SK-N-SH (cell line): ENCODE results near the gene ADCY4. TPM values are rescaled to one million over a fixed set of nuclear protein-coding genes. Genes with fewer than 3 reads are reported as not detected.

Experiments
- CTCF ChIA-PET: fragments of 300-600, 350-600 bp; formaldehyde crosslinking; extraction: SDS; loops from one replicate; lab custom pipeline; 2021; lab: Yijun Ruan, JAX
- POLR2A ChIA-PET: fragments of 350-600 bp; sonication (Branson Sonifier 250); formaldehyde crosslinking; extraction: SDS; loops from one replicate; lab custom pipeline; 2020; ENCODE audit warnings: antibody characterized with exemption, inconsistent platforms; lab: Yijun Ruan, JAX
- DNase-seq: peaks from one replicate; pipeline ENCODE4 v3.0.0; 2012
- H2AFZ ChIP-seq: fragments of 200-600 bp; sonication (generic); 2 replicates; pipeline ENCODE4 v1.8.1; 2016; ENCODE audit warnings: antibody characterized with exemption, mild to moderate bottlenecking, low read depth
- H3F3A ChIP-seq: fragments of 200-600 bp; sonication (generic); replicated peaks from 2 replicates; pipeline ENCODE3; 2016; ENCODE audit warnings: antibody characterized with exemption, mild to moderate bottlenecking; ENCODE audit not compliant: insufficient read depth
- H3K27ac ChIP-seq, 2 experiments: fragments of 200-500 bp in 1 of 2; fragments of 200-600 bp in 1 of 2; sonication (Bioruptor generic) in 1 of 2; sonication (generic), shearing (Covaris generic) in 1 of 2; 2 replicates each; pipeline versions ENCODE4 v1.5.1 to v1.6.1; 2014 to 2016; ENCODE audit warnings: low read depth in 2 of 2, inconsistent platforms in 1 of 2, low read length in 1 of 2, mild to moderate bottlenecking in 1 of 2, mixed read lengths in 1 of 2
- H3K27me3 ChIP-seq: fragments of 200-600 bp; sonication (generic), shearing (Covaris generic); 2 replicates; pipeline ENCODE4 v1.6.1; 2016; ENCODE audit warnings: mixed run types; ENCODE audit not compliant: insufficient read depth
- H3K36me3 ChIP-seq, 2 experiments: fragments of 200-500 bp in 1 of 2; fragments of 200-600 bp in 1 of 2; sonication (Bioruptor generic) in 1 of 2; sonication (generic) in 1 of 2; replicated peaks in 1 of 2; 2 replicates each; pipeline versions ENCODE3 to v1.5.1; 2014 to 2016; ENCODE audit warnings: low read length in 1 of 2, mild to moderate bottlenecking in 1 of 2; ENCODE audit not compliant: insufficient read depth in 2 of 2, control insufficient read depth in 1 of 2
- H3K4me1 ChIP-seq, 2 experiments: fragments of 200-500 bp in 1 of 2; fragments of 200-600 bp in 1 of 2; sonication (Bioruptor generic) in 1 of 2; sonication (generic), shearing (Covaris generic) in 1 of 2; 2 replicates each; pipeline versions ENCODE4 v1.5.1 to v1.6.1; 2014 to 2016; ENCODE audit warnings: low read depth in 1 of 2, low read length in 1 of 2, mixed run types in 1 of 2; ENCODE audit not compliant: insufficient read depth in 2 of 2, control insufficient read depth in 1 of 2
- H3K4me2 ChIP-seq: fragments of 200-600 bp; sonication (generic), shearing (Covaris generic); 2 replicates; pipeline ENCODE4 v1.6.1; 2017; ENCODE audit warnings: mixed run types
- H3K4me3 ChIP-seq, 2 experiments: fragments of 200-500 bp in 1 of 2; fragments of 200-600 bp in 1 of 2; sonication (Bioruptor generic) in 1 of 2; sonication (generic), shearing (Covaris generic) in 1 of 2; 2 replicates each; pipeline versions ENCODE4 v1.5.1 to v1.8.1; 2014 to 2016; ENCODE audit warnings: low read depth in 2 of 2, inconsistent platforms in 1 of 2, low read length in 1 of 2, mild to moderate bottlenecking in 1 of 2, mixed read lengths in 1 of 2, moderate library complexity in 1 of 2
- H3K79me2 ChIP-seq: fragments of 200-600 bp; sonication (generic); 2 replicates; pipeline ENCODE4 v1.8.1; 2017; ENCODE audit warnings: mild to moderate bottlenecking; ENCODE audit not compliant: insufficient read depth
- H3K9ac ChIP-seq: fragments of 200-600 bp; sonication (generic); 2 replicates; pipeline ENCODE4 v1.6.1; 2017; ENCODE audit warnings: mixed run types
- H3K9me2 ChIP-seq: fragments of 200-600 bp; sonication (generic); 2 replicates; pipeline ENCODE4 v1.6.1; 2017; ENCODE audit warnings: mixed run types
- H3K9me3 ChIP-seq: fragments of 200-600 bp; sonication (generic); 2 replicates; pipeline ENCODE4 v1.6.1; 2017; ENCODE audit warnings: mixed run types, mild to moderate bottlenecking, moderate library complexity
- H4K20me1 ChIP-seq: fragments of 200-600 bp; sonication (generic); 2 replicates; pipeline ENCODE4 v1.6.1; 2017; ENCODE audit warnings: mild to moderate bottlenecking, mixed run types; ENCODE audit not compliant: insufficient read depth
- CHD2 ChIP-seq: fragments of 150-350 bp; IDR thresholded peaks from 2 replicates; pipeline ENCODE4 v1.6.1; 2018; ENCODE audit warnings: low read length; ENCODE audit not compliant: partially characterized antibody
- FOSL2 ChIP-seq: IDR thresholded peaks from 2 replicates; pipeline ENCODE4 v1.4.0; 2012; ENCODE audit warnings: low read depth, mild to moderate bottlenecking, moderate library complexity, borderline replicate concordance
- FOXJ3 ChIP-seq: sonication (generic); formaldehyde crosslinking; IDR thresholded peaks from 2 replicates; pipeline ENCODE4 v1.5.1; 2020; ENCODE audit warnings: mild to moderate bottlenecking, missing genetic modification reagents
- GATA2 ChIP-seq: sonication (generic); formaldehyde crosslinking; IDR thresholded peaks from 2 replicates; pipeline ENCODE4 v1.5.0; 2020; ENCODE audit warnings: mild to moderate bottlenecking, missing genetic modification reagents
- JUND ChIP-seq: IDR thresholded peaks from 2 replicates; pipeline ENCODE4 v1.4.0; 2012
- MEF2A ChIP-seq: IDR thresholded peaks from 2 replicates; pipeline ENCODE4 v1.4.0; 2012; ENCODE audit warnings: low read depth, borderline replicate concordance
- NFIC ChIP-seq: IDR thresholded peaks from 2 replicates; pipeline ENCODE4 v1.4.0; 2012; ENCODE audit warnings: borderline replicate concordance
- NRF1 ChIP-seq: IDR thresholded peaks from 2 replicates; pipeline ENCODE4 v1.6.1; 2012; ENCODE audit warnings: low read depth, mild to moderate bottlenecking, low read length
- POLR2AphosphoS5 ChIP-seq: IDR thresholded peaks from 2 replicates; pipeline ENCODE4 v1.6.1; 2012; ENCODE audit warnings: low read depth, low read length
- RAD21 ChIP-seq: IDR thresholded peaks from 2 replicates; pipeline ENCODE4 v1.6.1; 2012; ENCODE audit warnings: mild to moderate bottlenecking, low read length
- RFX5 ChIP-seq: IDR thresholded peaks from 2 replicates; pipeline ENCODE4 v1.6.1; 2012; ENCODE audit warnings: mild to moderate bottlenecking, improper control_type of control experiment, low read length
- RXRA ChIP-seq: IDR thresholded peaks from 2 replicates; pipeline ENCODE4 v1.4.0; 2012; ENCODE audit warnings: low read depth, mild to moderate bottlenecking, borderline replicate concordance
- SIN3A ChIP-seq: IDR thresholded peaks from 2 replicates; pipeline ENCODE4 v1.6.1; 2012; ENCODE audit warnings: low read depth, mild to moderate bottlenecking, low read length, moderate library complexity, borderline replicate concordance
- SMC3 ChIP-seq: IDR thresholded peaks from 2 replicates; pipeline ENCODE4 v1.6.1; 2012; ENCODE audit warnings: low read depth, low read length, improper control_type of control experiment
- TEAD4 ChIP-seq: IDR thresholded peaks from 2 replicates; pipeline ENCODE4 v1.4.0; 2012; ENCODE audit warnings: mild to moderate bottlenecking, borderline replicate concordance; ENCODE audit not compliant: insufficient read depth
- WGBS: methylation state at CpG from one replicate; pipeline ENCODE4 v1.1.6; 2017; ENCODE audit warnings: low lambda C conversion rate; 5-methylcytosine and 5-hydroxymethylcytosine counted together
- polyA plus RNA-seq, 3 experiments: library from polyadenylated mRNA; depleted of rRNA; stranded (reverse); fragments of >200 nt; gene quantifications; 2 replicates each; pipeline ENCODE4 v1.2.3, GENCODE V29; 2012
- TF ChIP-seq, protein P1 (sequence below): IDR thresholded peaks from 2 replicates; pipeline ENCODE4 v1.6.1; 2012; ENCODE audit warnings: mild to moderate bottlenecking, low read depth, low read length, moderate library complexity
- TF ChIP-seq, protein P2 (sequence below): IDR thresholded peaks from 2 replicates; pipeline ENCODE4 v1.4.0; 2012; ENCODE audit warnings: low read depth
- TF ChIP-seq, protein P3 (sequence below): fragments of 150-350 bp; IDR thresholded peaks from 2 replicates; pipeline ENCODE4 v1.6.1; 2017; ENCODE audit warnings: antibody characterized with exemption, low read length, low read depth, borderline replicate concordance
- TF ChIP-seq, protein P4 (sequence below): IDR thresholded peaks from 2 replicates; pipeline ENCODE4 v1.4.0; 2012; ENCODE audit warnings: low read depth, borderline replicate concordance
- TF ChIP-seq, protein P5 (sequence below): IDR thresholded peaks from 2 replicates; pipeline ENCODE4 v1.4.0; 2012; ENCODE audit warnings: low read depth, borderline replicate concordance

ADCY4 gene
- polyA plus RNA-seq, 1 of the 3 experiments (the other 2 are of a cell fraction) = 0.08 TPM

DNA sequence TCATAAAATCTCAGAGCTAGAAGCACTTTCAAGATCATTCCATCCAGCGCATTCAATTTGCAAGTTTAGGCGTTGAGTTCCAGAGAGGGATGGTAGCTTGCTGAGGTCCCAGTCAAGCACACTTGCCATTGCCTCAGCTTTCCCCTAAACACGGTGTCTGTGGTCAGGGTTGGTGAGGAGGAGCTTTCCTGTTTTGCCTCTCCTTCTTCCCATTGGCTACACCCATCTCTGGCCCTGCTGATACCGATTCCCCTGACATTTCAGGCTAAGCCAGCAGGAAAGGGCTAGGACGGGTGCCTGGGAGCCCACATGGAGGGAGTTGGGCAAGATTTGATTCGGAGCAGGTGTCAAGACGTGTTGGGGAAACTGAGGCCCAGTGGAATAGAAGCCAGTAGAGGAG is 42.3 kb upstream of the ADCY4 start:
- TF ChIP-seq FOXJ3 (no peak), RAD21 (no peak), CHD2 (no peak), FOSL2 (no peak), MEF2A (no peak), GATA2 (CRISPR knock-in tag) (no peak), RXRA (no peak)
- CTCF ChIA-PET = interaction anchor here (0.9 to 2.4 kb wide), 4 partner anchors 8 to 54 kb away, joined by 4 to 16 read pairs (median 7); partner anchors contain the start of gene NFATC4

DNA sequence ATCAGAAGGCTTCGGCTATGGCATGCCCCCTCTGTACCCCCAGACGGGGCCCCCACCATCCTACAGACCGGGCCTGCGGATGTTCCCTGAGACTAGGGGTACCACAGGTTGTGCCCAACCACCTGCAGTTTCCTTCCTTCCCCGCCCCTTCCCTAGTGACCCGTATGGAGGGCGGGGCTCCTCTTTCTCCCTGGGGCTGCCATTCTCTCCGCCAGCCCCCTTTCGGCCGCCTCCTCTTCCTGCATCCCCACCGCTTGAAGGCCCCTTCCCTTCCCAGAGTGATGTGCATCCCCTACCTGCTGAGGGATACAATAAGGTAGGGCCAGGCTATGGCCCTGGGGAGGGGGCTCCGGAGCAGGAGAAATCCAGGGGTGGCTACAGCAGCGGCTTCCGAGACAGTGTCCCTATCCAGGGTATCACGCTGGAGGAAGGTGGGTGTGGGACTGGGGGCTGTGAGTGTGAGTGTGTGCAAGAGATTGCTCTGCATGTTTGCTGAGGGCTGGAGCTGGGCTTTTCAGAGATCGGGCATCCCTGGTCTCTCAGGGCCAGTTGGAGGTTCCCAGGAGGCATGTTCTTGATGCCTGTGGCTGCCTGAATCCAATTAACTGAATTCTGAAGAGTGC is 41.7 kb upstream of the ADCY4 start:
- H3K79me2 ChIP-seq = no peaks in the 10 kb centered on the region
- H3K36me3 ChIP-seq = peaks cover 0 to 26% of the 10 kb centered on the region in 2 experiments
- H3K9ac ChIP-seq = no peak overlapping the region
- 95% methylated on average over 12 of the region's 16 CpGs for WGBS
- no peak overlapping the region for H3K27ac ChIP-seq
- H4K20me1 ChIP-seq = no peaks in the 10 kb centered on the region
- no peaks in the 10 kb centered on the region for H3K9me2 ChIP-seq
- no peak overlapping the region for H2AFZ ChIP-seq
- no peaks in the 10 kb centered on the region for H3F3A ChIP-seq
- CTCF ChIA-PET = interaction anchor here (2.1 to 3.2 kb wide), 2 partner anchors 11 to 55 kb away, joined by 9 to 13 read pairs; no protein-coding TSS in a partner anchor
- H3K4me3 ChIP-seq = no peak overlapping the region
- DNase-seq = no peak
- peaks cover 0 to 17% of the 10 kb centered on the region in 2 experiments; a peak in 1 of 4 replicates for H3K4me1 ChIP-seq
- POLR2A ChIA-PET = no interaction called here
- H3K9me3 ChIP-seq = no peaks in the 10 kb centered on the region
- no peaks in the 10 kb centered on the region for H3K27me3 ChIP-seq
- no peak overlapping the region for H3K4me2 ChIP-seq
- TF ChIP-seq, protein P1, sequence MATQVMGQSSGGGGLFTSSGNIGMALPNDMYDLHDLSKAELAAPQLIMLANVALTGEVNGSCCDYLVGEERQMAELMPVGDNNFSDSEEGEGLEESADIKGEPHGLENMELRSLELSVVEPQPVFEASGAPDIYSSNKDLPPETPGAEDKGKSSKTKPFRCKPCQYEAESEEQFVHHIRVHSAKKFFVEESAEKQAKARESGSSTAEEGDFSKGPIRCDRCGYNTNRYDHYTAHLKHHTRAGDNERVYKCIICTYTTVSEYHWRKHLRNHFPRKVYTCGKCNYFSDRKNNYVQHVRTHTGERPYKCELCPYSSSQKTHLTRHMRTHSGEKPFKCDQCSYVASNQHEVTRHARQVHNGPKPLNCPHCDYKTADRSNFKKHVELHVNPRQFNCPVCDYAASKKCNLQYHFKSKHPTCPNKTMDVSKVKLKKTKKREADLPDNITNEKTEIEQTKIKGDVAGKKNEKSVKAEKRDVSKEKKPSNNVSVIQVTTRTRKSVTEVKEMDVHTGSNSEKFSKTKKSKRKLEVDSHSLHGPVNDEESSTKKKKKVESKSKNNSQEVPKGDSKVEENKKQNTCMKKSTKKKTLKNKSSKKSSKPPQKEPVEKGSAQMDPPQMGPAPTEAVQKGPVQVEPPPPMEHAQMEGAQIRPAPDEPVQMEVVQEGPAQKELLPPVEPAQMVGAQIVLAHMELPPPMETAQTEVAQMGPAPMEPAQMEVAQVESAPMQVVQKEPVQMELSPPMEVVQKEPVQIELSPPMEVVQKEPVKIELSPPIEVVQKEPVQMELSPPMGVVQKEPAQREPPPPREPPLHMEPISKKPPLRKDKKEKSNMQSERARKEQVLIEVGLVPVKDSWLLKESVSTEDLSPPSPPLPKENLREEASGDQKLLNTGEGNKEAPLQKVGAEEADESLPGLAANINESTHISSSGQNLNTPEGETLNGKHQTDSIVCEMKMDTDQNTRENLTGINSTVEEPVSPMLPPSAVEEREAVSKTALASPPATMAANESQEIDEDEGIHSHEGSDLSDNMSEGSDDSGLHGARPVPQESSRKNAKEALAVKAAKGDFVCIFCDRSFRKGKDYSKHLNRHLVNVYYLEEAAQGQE = no peak
- TF ChIP-seq NRF1 (no peak), SIN3A (no peak), TEAD4 (no peak), POLR2AphosphoS5 (no peak), RFX5 (no peak), CHD2 (no peak), SMC3 (no peak), JUND (no peak), NFIC (no peak), GATA2 (CRISPR knock-in tag) (no peak), FOSL2 (no peak)
- TF ChIP-seq, protein P2, sequence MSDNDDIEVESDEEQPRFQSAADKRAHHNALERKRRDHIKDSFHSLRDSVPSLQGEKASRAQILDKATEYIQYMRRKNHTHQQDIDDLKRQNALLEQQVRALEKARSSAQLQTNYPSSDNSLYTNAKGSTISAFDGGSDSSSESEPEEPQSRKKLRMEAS = no peak
- TF ChIP-seq, protein P3, sequence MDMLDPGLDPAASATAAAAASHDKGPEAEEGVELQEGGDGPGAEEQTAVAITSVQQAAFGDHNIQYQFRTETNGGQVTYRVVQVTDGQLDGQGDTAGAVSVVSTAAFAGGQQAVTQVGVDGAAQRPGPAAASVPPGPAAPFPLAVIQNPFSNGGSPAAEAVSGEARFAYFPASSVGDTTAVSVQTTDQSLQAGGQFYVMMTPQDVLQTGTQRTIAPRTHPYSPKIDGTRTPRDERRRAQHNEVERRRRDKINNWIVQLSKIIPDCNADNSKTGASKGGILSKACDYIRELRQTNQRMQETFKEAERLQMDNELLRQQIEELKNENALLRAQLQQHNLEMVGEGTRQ = no peak
- TF ChIP-seq, protein P4, sequence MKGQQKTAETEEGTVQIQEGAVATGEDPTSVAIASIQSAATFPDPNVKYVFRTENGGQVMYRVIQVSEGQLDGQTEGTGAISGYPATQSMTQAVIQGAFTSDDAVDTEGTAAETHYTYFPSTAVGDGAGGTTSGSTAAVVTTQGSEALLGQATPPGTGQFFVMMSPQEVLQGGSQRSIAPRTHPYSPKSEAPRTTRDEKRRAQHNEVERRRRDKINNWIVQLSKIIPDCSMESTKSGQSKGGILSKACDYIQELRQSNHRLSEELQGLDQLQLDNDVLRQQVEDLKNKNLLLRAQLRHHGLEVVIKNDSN = no peak
- TF ChIP-seq, protein P5, sequence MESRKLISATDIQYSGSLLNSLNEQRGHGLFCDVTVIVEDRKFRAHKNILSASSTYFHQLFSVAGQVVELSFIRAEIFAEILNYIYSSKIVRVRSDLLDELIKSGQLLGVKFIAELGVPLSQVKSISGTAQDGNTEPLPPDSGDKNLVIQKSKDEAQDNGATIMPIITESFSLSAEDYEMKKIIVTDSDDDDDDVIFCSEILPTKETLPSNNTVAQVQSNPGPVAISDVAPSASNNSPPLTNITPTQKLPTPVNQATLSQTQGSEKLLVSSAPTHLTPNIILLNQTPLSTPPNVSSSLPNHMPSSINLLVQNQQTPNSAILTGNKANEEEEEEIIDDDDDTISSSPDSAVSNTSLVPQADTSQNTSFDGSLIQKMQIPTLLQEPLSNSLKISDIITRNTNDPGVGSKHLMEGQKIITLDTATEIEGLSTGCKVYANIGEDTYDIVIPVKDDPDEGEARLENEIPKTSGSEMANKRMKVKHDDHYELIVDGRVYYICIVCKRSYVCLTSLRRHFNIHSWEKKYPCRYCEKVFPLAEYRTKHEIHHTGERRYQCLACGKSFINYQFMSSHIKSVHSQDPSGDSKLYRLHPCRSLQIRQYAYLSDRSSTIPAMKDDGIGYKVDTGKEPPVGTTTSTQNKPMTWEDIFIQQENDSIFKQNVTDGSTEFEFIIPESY = no peak

More for the DNA sequence above, 42.3 kb upstream of the ADCY4 start:
- Histone ChIP-seq H3K4me2 (no peak overlapping the region), H2AFZ (no peak overlapping the region), H3F3A (no peaks in the 10 kb centered on the region), H3K36me3 (peaks cover 0 to 26% of the 10 kb centered on the region in 2 experiments), H4K20me1 (no peaks in the 10 kb centered on the region), H3K9me2 (no peaks in the 10 kb centered on the region), H3K27me3 (no peaks in the 10 kb centered on the region), H3K27ac (no peak overlapping the region), H3K79me2 (no peaks in the 10 kb centered on the region), H3K4me3 (no peak overlapping the region), H3K9ac (no peak overlapping the region), H3K9me3 (no peaks in the 10 kb centered on the region), H3K4me1 (peaks cover 0 to 22% of the 10 kb centered on the region in 2 experiments; a peak in 1 of 4 replicates)
- WGBS = 89% methylated on average over 7 of the region's 7 CpGs
- no peak for DNase-seq
- POLR2A ChIA-PET = no interaction called here
